Sigmoid colon (tissue), 4 donors: ENCODE data around the gene CCDC70.

Experiments used
- CTCF ChIP-seq, 4 experiments: fragments of 450-650 bp in 3 of 4; fragments of 200-600 bp in 1 of 4; IDR thresholded peaks; one replicate each; pipeline ENCODE4 v1.5.1; 2016 to 2019; ENCODE audit warnings: antibody characterized with exemption in 4 of 4, mild to moderate bottlenecking in 3 of 4, moderate library complexity in 2 of 4
- EP300 ChIP-seq, 4 donors: sonication (generic); formaldehyde crosslinking; IDR thresholded peaks; one replicate each; pipeline ENCODE4 v1.6.1; 2017; ENCODE audit warnings: antibody characterized with exemption in 4 of 4
- POLR2A ChIP-seq, 2 donors: fragments of 450-650 bp; IDR thresholded peaks; one replicate each; pipeline ENCODE4 v1.6.1; 2016; ENCODE audit warnings: antibody characterized with exemption in 2 of 2, mild to moderate bottlenecking in 2 of 2, moderate library complexity in 2 of 2
- POLR2AphosphoS5 ChIP-seq, 4 donors: sonication (generic); formaldehyde crosslinking; IDR thresholded peaks; one replicate each; pipeline ENCODE4 v1.6.1; 2017; ENCODE audit warnings: antibody characterized with exemption in 4 of 4

- no peak for TF ChIP-seq POLR2A (IDR thresholded peaks at IDR 0.05)
- TF ChIP-seq CTCF (IDR thresholded peaks at IDR 0.05), result no peak
- no peak for TF ChIP-seq EP300 (IDR thresholded peaks at IDR 0.05)
- no peak for TF ChIP-seq POLR2AphosphoS5 (IDR thresholded peaks at IDR 0.05)
These were observed 48.7 kb downstream of the CCDC70 start for GRCh38 chr13:51910508-51910907.
